Tibial nerve (tissue), 4 donors: ENCODE results near the gene RACK1. TPM values are rescaled to one million over a fixed set of nuclear protein-coding genes. Genes with fewer than 3 reads are reported as not detected.
A peak's percentile ranks its signal among the peaks of the same experiment; 100 is the strongest.

Experiments
- DNase-seq, 2 donors: peaks; one replicate each; pipeline ENCODE4 v3.0.0-alpha.2; 2019; ENCODE audit warnings: low spot score in 2 of 2
- H3K27ac ChIP-seq, 4 donors: fragments of 200-600 bp; sonication (generic) in 3 of 4; one replicate each; pipeline ENCODE4 v1.5.1; 2017 to 2019; ENCODE audit warnings: mild to moderate bottlenecking in 1 of 4
- H3K27me3 ChIP-seq, 2 donors: fragments of 200-600 bp; sonication (generic) in 1 of 2; one replicate each; pipeline versions ENCODE4 v1.5.1 to v1.6.0; 2017 to 2019
- H3K36me3 ChIP-seq, 3 donors: fragments of 200-600 bp; sonication (generic); one replicate each; pipeline ENCODE4 v1.5.1; 2018 to 2019
- H3K4me1 ChIP-seq, 4 donors: fragments of 200-600 bp; sonication (generic) in 3 of 4; one replicate each; pipeline ENCODE4 v1.5.1; 2017 to 2019
- H3K4me3 ChIP-seq, 4 donors: fragments of 200-600 bp; sonication (generic) in 3 of 4; one replicate each; pipeline ENCODE4 v1.5.1; 2017 to 2019; ENCODE audit warnings: mild to moderate bottlenecking in 1 of 4, moderate library complexity in 1 of 4
- H3K9me3 ChIP-seq, 4 donors: fragments of 200-600 bp; sonication (generic) in 3 of 4; one replicate each; pipeline ENCODE4 v1.5.1; 2017 to 2019
- CTCF ChIP-seq, 5 experiments: fragments of 200-600 bp in 3 of 5; fragments of 450-650 bp in 2 of 5; sonication (generic) in 3 of 5; IDR thresholded peaks; one replicate each; pipeline ENCODE4 v1.5.1; 2016 to 2019; ENCODE audit warnings: antibody characterized with exemption in 5 of 5, mild to moderate bottlenecking in 3 of 5, moderate library complexity in 2 of 5
- EP300 ChIP-seq, 2 donors: sonication (generic); formaldehyde crosslinking; IDR thresholded peaks; one replicate each; pipeline ENCODE4 v1.6.1; 2017; ENCODE audit warnings: antibody characterized with exemption in 2 of 2, mild to moderate bottlenecking in 1 of 2
- POLR2A ChIP-seq, 2 donors: fragments of 450-650 bp; IDR thresholded peaks; one replicate each; pipeline ENCODE4 v1.6.1; 2017; ENCODE audit warnings: antibody characterized with exemption in 2 of 2, mild to moderate bottlenecking in 2 of 2, moderate library complexity in 2 of 2
- WGBS, 2 donors: methylation state at CpG; one replicate each; pipeline ENCODE4 v1.1.5; 2018; 5-methylcytosine and 5-hydroxymethylcytosine counted together
- total RNA-seq, 4 donors: library from RNA; depleted of rRNA; stranded (reverse); fragments of >200 nt; gene quantifications; one replicate each; pipeline ENCODE4 v1.1.0, GENCODE V29; 2016

Gene RACK1
- total RNA-seq, 4 donors from 2014 or later, result 1,722 to 2,174 (median 1,870) TPM

DNA sequence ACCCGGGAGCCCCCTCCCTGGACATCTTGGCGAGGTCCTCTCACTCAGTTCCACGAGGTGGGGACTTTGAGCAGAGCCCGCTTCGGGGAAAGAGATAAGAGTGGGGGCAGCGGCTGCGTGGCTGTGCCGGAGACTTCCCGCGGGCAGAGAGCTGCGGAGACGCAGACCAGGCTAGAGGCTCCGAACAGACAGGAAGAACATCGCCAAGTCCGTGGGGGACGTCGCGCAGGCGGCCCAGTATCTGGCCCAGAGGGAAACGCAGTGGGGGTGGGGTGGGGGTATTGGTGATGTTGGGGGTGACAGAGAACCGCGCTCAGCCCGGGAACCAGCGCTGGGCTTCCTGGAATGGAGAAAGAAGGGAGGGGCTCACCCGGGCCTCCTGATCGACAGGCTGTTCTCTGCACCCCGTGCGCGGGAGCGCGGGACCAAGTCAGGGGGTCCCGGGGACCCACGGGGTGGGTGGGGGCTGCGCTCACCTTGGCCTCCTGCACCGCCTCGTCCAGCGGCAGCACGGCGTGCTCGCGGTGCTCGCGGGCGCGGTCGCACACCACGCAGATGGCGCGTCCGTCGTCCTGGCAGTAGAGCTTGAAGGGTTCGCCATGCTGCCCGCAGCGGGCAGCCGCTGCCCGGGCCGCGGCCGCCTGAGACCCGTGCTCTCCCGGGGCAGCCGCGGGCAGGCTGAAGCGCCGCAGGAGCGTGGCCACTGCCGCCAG lies 39.4 kb downstream of the RACK1 start:
- H3K36me3 ChIP-seq, result no peaks in the 10 kb centered on the region
- peak overlapping the region; percentile 9 to 92 (median 19) for H3K27ac ChIP-seq
- no peaks in the 10 kb centered on the region for H3K9me3 ChIP-seq
- peaks cover 0 to 37% (median 13%) of the 10 kb centered on the region in 4 donors for H3K4me1 ChIP-seq
- no peak for TF ChIP-seq EP300 (IDR thresholded peaks at IDR 0.05)
- H3K4me3 ChIP-seq, result peak overlapping the region; percentile 61 to 83 (median 72)
- DNase-seq, result no peak
- H3K27me3 ChIP-seq, result no peaks in the 10 kb centered on the region
- WGBS, 2 donors, result 1 to 3% methylated on average over 24 to 62 of the region's 67 CpGs

- Histone ChIP-seq H3K27ac (peak overlapping the region in 3 of 4 donors; percentile 10 to 92 (median 15)), H3K9me3 (no peaks in the 10 kb centered on the region), H3K4me3 (peak overlapping the region; percentile 61 to 83 (median 72)), H3K27me3 (no peaks in the 10 kb centered on the region), H3K4me1 (peaks cover 0 to 37% (median 13%) of the 10 kb centered on the region in 4 donors), H3K36me3 (no peaks in the 10 kb centered on the region)
- 11 to 14% methylated on average over 11 to 17 of the region's 17 CpGs for WGBS, 2 donors
- no peak for DNase-seq
- TF ChIP-seq CTCF (IDR thresholded peaks at IDR 0.05) (no peak), EP300 (IDR thresholded peaks at IDR 0.05) (no peak), POLR2A (IDR thresholded peaks at IDR 0.05) (no peak)
Measured at GRCh38 chr5:181203777-181204112, 40.0 kb downstream of the RACK1 start.

- H3K27ac ChIP-seq, result peak overlapping the region in 2 of 4 donors; percentile 15 to 92
- peak overlapping the region in 1 of 4 donors; percentile 83 for H3K4me3 ChIP-seq
- DNase-seq, result no peak
- peaks cover 0 to 5% (median 0%) of the 10 kb centered on the region in 3 donors for H3K36me3 ChIP-seq
- H3K27me3 ChIP-seq, result no peaks in the 10 kb centered on the region
- TF ChIP-seq EP300 (IDR thresholded peaks at IDR 0.05) (peak in 1 of 2 donors; percentile 33), CTCF (IDR thresholded peaks at IDR 0.05) (no peak)
- no peaks in the 10 kb centered on the region for H3K9me3 ChIP-seq
- H3K4me1 ChIP-seq, result peaks cover 0 to 37% (median 13%) of the 10 kb centered on the region in 4 donors
- 69% methylated on average over 11 of the region's 11 CpGs for WGBS, 2 donors
Measured at GRCh38 chr5:181203093-181203711, 40.5 kb downstream of the RACK1 start.

DNA sequence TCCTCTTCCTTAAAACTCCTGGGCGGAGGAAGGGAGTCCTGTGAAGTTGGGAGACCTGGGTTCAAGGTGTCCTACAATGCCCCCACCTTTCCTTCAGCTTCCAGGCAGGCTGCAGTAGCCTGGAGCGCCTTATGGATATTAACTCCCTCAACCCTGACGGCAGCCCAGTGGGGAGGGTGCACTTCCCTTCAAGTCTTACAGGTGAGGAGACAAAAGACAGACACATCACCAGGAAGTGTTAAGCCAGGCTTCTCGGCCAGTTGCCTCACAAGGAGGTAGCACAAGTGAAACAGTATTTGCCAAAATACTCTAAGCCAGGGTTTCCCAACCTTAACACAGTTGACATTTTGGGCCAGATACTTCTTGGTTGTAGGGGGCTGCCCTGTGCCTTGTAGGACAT lies 42.9 kb downstream of the RACK1 start:
- no peak for DNase-seq
- Histone ChIP-seq H3K4me1 (peaks cover 0 to 30% (median 7%) of the 10 kb centered on the region in 4 donors), H3K36me3 (peaks cover 0 to 9% (median 0%) of the 10 kb centered on the region in 3 donors), H3K4me3 (no peak overlapping the region), H3K9me3 (no peaks in the 10 kb centered on the region), H3K27me3 (no peaks in the 10 kb centered on the region), H3K27ac (no peak overlapping the region)
- 60 to 66% methylated on average over 4 of the region's 4 CpGs for WGBS, 2 donors
- no peak for TF ChIP-seq CTCF (IDR thresholded peaks at IDR 0.05)
- no peak for TF ChIP-seq POLR2A (IDR thresholded peaks at IDR 0.05)
- TF ChIP-seq EP300 (IDR thresholded peaks at IDR 0.05), result no peak

- WGBS, 2 donors, result 69 to 78% methylated on average over 12 of the region's 12 CpGs
- H3K36me3 ChIP-seq, result peaks cover 0 to 15% (median 0%) of the 10 kb centered on the region in 3 donors
- H3K4me3 ChIP-seq, result no peak overlapping the region
- H3K27ac ChIP-seq, result no peak overlapping the region
- H3K27me3 ChIP-seq, result no peaks in the 10 kb centered on the region
- H3K9me3 ChIP-seq, result no peaks in the 10 kb centered on the region
- peaks cover 0 to 23% (median 3%) of the 10 kb centered on the region in 4 donors for H3K4me1 ChIP-seq
- DNase-seq, result no peak
- TF ChIP-seq CTCF (IDR thresholded peaks at IDR 0.05) (no peak), POLR2A (IDR thresholded peaks at IDR 0.05) (no peak)
Measured at GRCh38 chr5:181199881-181200638, 43.6 kb downstream of the RACK1 start.
